Measurements from ENCODE around the gene SNURF.

- no peak for TF ChIP-seq CTCF (IDR thresholded peaks at IDR 0.05; ENCODE audit: poor library complexity)
- TF ChIP-seq EZH2 (IDR thresholded peaks at IDR 0.05; ENCODE audit: borderline replicate concordance), result no peak
Observed at GRCh38 chr15:24945711-24946110, 9.1 kb upstream of the SNURF start.

Data from hepatocyte (in vitro differentiated cells).